Upper lobe of right lung (tissue), 1 donor: ENCODE measurements around the gene SHLD1. TPM values are rescaled to one million over a fixed set of nuclear protein-coding genes. Genes with fewer than 3 reads are reported as not detected.

ENCODE experiments used
- ATAC-seq: fragments of 200-7000 bp; cut with Tn5 transposase; one replicate; pipeline ENCODE4 v1.9.1; 2020; ENCODE audit warnings: mild to moderate bottlenecking, moderate library complexity
- DNase-seq: peaks from one replicate; pipeline ENCODE4 v3.0.0-alpha.2; 2020
- H3K27ac ChIP-seq: fragments of 200-600 bp; one replicate; pipeline ENCODE4 v1.8.0; 2022
- H3K27me3 ChIP-seq: fragments of 200-600 bp; one replicate; pipeline ENCODE4 v1.8.0; 2022; ENCODE audit warnings: mild to moderate bottlenecking
- H3K36me3 ChIP-seq: fragments of 200-600 bp; one replicate; pipeline ENCODE4 v1.8.0; 2022
- H3K4me1 ChIP-seq: fragments of 200-600 bp; one replicate; pipeline ENCODE4 v1.8.0; 2022
- H3K4me3 ChIP-seq: fragments of 200-600 bp; one replicate; pipeline ENCODE4 v1.8.0; 2022; ENCODE audit warnings: mild to moderate bottlenecking
- H3K9me3 ChIP-seq: fragments of 200-600 bp; one replicate; pipeline ENCODE4 v1.8.0; 2022
- intact Hi-C: fragments of 100-400 bp; cut with DNase I; formaldehyde crosslinking; loops from one replicate; pipeline ENCODE4 v1.11.0; 2022
- total RNA-seq: library from RNA; stranded (reverse); fragmentation: NEBNext Ultra II Directional; extraction: Animal tissue kit (Norgen Biotek cat#: 25700); gene quantifications from one replicate; pipeline ENCODE4 v1.2.1, GENCODE V29; 2021
- TF ChIP-seq, protein P1 (sequence below): fragments of 200-600 bp; IDR thresholded peaks from one replicate; pipeline ENCODE4 v1.8.0; 2022; ENCODE audit warnings: antibody characterized with exemption
- donor health status: DM: no; HTN: yes; CAD: no; lungs with severe emphysema.

SHLD1 gene
- total RNA-seq, 1 donor from 2014 or later: 5.8 TPM

DNA sequence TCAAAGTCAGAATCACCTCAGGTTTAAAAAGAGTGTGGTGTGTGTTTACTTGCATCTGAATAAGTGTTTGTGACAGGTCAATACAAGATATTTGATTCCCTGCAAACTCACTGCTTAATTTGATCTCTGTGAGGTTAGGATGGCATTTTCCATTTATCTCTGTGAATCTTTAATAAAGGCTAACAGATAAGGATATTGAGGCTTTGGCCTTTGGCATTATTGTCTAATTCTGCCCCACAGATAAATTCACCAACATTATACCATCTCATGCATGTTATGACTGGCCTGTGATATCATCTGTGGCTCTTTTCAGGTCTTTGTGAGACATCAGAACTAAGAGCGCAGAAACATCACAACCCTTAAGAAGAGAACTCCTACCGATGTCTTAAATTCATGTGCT lies 115.4 kb downstream of the SHLD1 start:
- no peaks in the 10 kb centered on the region for H3K9me3 ChIP-seq
- intact Hi-C loops: no loop called here
- H3K27ac ChIP-seq: no peak overlapping the region
- no peaks in the 10 kb centered on the region for H3K27me3 ChIP-seq
- H3K4me1 ChIP-seq: no peaks in the 10 kb centered on the region
- no peaks in the 10 kb centered on the region for H3K36me3 ChIP-seq
- TF ChIP-seq, protein P1, sequence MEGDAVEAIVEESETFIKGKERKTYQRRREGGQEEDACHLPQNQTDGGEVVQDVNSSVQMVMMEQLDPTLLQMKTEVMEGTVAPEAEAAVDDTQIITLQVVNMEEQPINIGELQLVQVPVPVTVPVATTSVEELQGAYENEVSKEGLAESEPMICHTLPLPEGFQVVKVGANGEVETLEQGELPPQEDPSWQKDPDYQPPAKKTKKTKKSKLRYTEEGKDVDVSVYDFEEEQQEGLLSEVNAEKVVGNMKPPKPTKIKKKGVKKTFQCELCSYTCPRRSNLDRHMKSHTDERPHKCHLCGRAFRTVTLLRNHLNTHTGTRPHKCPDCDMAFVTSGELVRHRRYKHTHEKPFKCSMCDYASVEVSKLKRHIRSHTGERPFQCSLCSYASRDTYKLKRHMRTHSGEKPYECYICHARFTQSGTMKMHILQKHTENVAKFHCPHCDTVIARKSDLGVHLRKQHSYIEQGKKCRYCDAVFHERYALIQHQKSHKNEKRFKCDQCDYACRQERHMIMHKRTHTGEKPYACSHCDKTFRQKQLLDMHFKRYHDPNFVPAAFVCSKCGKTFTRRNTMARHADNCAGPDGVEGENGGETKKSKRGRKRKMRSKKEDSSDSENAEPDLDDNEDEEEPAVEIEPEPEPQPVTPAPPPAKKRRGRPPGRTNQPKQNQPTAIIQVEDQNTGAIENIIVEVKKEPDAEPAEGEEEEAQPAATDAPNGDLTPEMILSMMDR: no peak
- no peak overlapping the region for H3K4me3 ChIP-seq
- ATAC-seq (no peak), DNase-seq (no peak)

- no peak for ATAC-seq
- Histone ChIP-seq H3K27me3 (no peaks in the 10 kb centered on the region), H3K4me1 (no peaks in the 10 kb centered on the region), H3K4me3 (no peak overlapping the region), H3K27ac (no peak overlapping the region), H3K9me3 (no peaks in the 10 kb centered on the region), H3K36me3 (no peaks in the 10 kb centered on the region)
- DNase-seq: no peak
- intact Hi-C loops: no loop called here
- TF ChIP-seq, protein P1: no peak
Observed at GRCh38 chr20:5870568-5870981, 120.4 kb downstream of the SHLD1 start.

DNA sequence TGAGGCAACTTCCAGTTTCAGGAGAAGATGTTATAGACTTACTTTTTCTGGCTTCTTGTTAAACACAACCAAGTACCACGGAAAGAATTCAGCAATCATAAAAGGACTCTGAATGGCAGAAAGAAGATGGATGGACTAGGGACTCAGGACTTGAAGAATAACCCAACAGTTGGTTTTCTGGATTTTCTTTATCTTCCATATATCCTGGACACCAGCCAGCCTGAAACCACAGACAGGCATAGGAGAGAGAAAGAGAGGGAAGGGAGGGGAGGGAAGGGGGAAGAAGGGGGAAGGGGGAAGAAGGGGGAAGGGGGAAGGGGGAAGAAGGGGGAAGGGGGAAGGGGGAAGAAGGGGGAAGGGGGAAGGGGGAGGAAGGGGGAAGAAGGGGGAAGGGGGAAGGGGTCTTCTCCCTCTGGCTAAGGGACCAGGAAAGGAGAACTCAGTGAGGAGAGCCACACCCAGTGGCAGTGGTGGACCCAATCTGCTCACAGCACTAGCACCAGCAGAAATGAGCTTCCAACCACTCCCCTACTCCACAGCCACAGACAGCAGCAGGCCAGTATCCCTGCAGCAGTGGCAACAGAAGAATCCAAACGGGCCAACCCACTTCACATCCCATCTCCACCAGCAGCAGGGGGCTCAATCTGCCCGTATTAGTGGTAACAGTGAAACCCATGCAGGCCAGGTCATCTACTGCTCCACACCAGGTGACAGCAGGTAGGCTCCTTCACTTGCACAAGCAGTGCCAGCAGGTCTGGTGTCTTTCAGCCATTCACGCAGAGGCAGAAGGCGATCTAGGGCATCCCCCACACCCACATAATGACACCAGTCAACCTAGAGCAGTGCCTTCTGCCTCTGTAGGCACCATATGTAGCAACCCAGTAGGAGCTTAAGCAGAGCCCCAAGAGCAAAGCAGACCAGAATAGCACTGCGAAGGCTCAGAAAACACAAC lies 121.5 kb downstream of the SHLD1 start:
- Histone ChIP-seq H3K4me3 (no peak overlapping the region), H3K9me3 (no peaks in the 10 kb centered on the region), H3K4me1 (no peaks in the 10 kb centered on the region), H3K27ac (no peak overlapping the region), H3K36me3 (no peaks in the 10 kb centered on the region), H3K27me3 (no peaks in the 10 kb centered on the region)
- no peak for DNase-seq
- TF ChIP-seq, protein P1: no peak
- intact Hi-C loops: no loop called here
- peak; percentile 37 for ATAC-seq

GRCh38 chr20:5877128-5877527 lies 126.9 kb downstream of the SHLD1 start:
- H3K27ac ChIP-seq: no peak overlapping the region
- ATAC-seq (no peak), DNase-seq (no peak)
- no peak overlapping the region for H3K4me3 ChIP-seq
- H3K27me3 ChIP-seq: no peaks in the 10 kb centered on the region
- no peaks in the 10 kb centered on the region for H3K4me1 ChIP-seq
- no peaks in the 10 kb centered on the region for H3K36me3 ChIP-seq
- TF ChIP-seq, protein P1: no peak
- H3K9me3 ChIP-seq: no peaks in the 10 kb centered on the region
- intact Hi-C loops: no loop called here

DNA sequence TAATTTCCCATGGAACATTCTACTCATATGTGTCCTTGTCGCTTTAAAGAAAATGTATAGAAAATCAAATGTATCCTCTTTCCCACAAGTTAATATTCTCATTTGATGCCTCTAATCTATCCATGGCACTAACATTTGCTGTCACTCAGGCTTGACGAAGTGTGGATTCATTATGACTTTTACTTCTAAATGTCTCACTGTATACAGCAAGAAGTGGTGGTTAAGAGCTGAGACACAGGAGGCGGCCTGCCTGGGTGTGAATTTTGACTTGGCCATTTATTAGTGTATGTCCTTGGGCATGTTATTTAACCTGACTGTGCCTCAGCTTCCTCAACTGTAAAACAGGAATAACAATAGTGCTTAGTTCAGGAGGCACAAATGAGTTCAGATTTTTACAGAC lies 130.1 kb downstream of the SHLD1 start:
- no peak for DNase-seq
- no peak overlapping the region for H3K27ac ChIP-seq
- TF ChIP-seq, protein P1: no peak
- H3K36me3 ChIP-seq: no peaks in the 10 kb centered on the region
- H3K27me3 ChIP-seq: no peaks in the 10 kb centered on the region
- intact Hi-C loops: no loop called here
- no peak overlapping the region for H3K4me3 ChIP-seq
- no peak for ATAC-seq
- H3K4me1 ChIP-seq: no peaks in the 10 kb centered on the region
- no peaks in the 10 kb centered on the region for H3K9me3 ChIP-seq
